ENCODE data around the gene NISCH.

The NISCH gene

DNA sequence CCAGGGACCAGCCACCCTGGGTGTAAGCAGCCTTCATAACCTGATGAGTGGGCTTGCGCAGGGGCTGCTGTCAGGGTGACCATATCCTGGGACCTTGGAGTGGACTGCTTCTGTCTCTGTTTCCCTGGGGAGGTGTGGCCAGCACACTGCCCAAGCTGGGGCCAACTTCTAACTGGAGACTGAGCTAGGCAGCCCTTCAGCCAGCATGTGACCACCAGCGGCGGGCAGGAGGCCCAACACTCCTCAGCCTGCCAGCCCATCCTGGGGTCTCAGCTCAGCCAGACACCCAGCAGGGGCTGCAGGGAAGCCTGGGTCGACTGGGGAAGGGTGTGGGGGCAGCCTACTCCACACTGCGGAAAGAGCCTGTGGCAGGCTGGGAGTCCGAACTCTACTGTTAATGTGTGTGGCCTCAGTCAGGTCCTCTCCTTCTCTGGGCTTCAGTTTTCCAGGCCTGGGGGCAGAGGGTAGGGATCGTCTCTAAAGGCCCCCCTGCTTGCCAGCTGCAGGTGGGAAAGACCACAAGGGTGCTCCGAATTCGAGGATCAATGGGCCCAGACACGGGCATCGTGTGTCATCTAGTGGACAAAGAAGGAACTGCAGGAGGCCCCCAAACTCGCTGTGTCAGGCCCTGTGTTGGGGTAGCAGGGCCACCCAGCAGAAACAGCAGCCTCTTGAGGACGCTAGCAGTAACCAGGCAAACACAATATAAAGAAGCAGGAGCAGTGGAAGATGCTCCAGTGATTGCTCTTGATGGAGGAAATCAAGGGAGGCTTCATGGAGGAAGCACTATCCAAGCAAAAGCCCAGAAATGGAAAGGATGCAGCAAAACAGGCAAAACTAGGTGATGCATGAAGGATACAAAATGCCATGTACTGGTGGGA, 8.5 kb upstream of the NISCH start:
- peak; percentile 89 for TF ChIP-seq CTCF (IDR thresholded peaks at IDR 0.05; ENCODE audit: borderline replicate concordance, control extremely low read depth, extremely low read depth, insufficient read depth, missing control alignments)
- DNase-seq (ENCODE audit: low spot score) = peak; percentile 84
- in situ Hi-C loops (cut with MboI; ENCODE audit: low sequenced_read_pairs, unreplicated experiment) = no loop called here

- in situ Hi-C loops (cut with MboI; ENCODE audit: low sequenced_read_pairs, unreplicated experiment) = no loop called here
- no peak for TF ChIP-seq CTCF (IDR thresholded peaks at IDR 0.05; ENCODE audit: borderline replicate concordance, control extremely low read depth, extremely low read depth, insufficient read depth, missing control alignments)
- DNase-seq (ENCODE audit: low spot score) = no peak
These were observed 7.7 kb upstream of the NISCH start for GRCh38 chr3:52447512-52448355.

- DNase-seq (ENCODE audit: low spot score) = no peak
- TF ChIP-seq CTCF (IDR thresholded peaks at IDR 0.05; ENCODE audit: borderline replicate concordance, control extremely low read depth, extremely low read depth, insufficient read depth, missing control alignments) = no peak
- in situ Hi-C loops (cut with MboI; ENCODE audit: low sequenced_read_pairs, unreplicated experiment) = no loop called here
These were observed 4.7 kb upstream of the NISCH start for GRCh38 chr3:52450489-52451236.

DNA sequence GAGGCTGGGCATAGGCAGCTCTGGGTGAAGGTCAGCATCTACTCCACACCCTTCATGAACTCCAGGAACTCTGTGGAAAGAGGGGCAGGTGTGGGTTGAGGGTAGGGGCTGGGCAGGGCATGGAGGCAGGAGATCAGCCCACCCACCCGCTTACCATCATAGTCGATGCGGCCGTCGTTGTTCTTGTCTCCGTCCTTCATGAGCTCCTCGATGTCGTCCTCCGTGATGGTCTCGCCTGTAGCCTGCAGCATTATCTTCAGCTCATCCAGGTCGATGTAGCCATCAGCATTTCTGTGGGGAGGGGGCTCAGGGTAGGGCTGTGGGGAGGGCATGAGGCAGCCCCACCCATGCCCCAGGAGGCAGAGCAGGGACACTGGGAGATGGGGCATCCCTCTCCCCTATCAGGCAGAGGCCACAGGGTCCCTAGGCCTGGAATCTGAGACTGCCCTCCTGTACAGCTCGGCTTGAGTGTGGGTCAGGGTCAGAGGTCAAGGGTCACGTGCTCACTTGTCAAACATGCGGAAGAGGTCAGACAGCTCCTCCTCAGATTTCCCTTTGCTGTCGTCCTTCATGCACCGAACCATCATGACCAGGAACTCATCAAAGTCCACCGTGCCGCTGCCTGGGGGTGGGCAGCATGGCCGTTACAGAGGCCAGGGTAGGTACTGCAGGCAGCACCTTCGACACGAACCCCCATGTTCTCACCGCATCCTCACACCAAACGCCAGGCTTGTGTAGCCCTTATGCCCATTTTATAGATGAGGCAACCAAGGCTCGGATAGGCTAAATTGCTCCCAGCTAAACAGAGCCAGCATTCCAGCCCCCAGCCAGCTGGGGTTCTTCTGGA, 3.9 kb upstream of the NISCH start:
- no peak for DNase-seq (ENCODE audit: low spot score)
- in situ Hi-C loops (cut with MboI; ENCODE audit: low sequenced_read_pairs, unreplicated experiment) = no loop called here
- TF ChIP-seq CTCF (IDR thresholded peaks at IDR 0.05; ENCODE audit: borderline replicate concordance, control extremely low read depth, extremely low read depth, insufficient read depth, missing control alignments) = no peak

GRCh38 chr3:52452126-52452525, 3.3 kb upstream of the NISCH start:
- in situ Hi-C loops (cut with MboI; ENCODE audit: low sequenced_read_pairs, unreplicated experiment) = no loop called here

More at GRCh38 chr3:52452126-52452525, 3.3 kb upstream of the NISCH start:
- TF ChIP-seq CTCF (IDR thresholded peaks at IDR 0.05; ENCODE audit: borderline replicate concordance, control extremely low read depth, extremely low read depth, insufficient read depth, missing control alignments) = no peak
- DNase-seq (ENCODE audit: low spot score) = no peak
